M059J (cell line): ENCODE measurements around the gene MAP4K2. TPM values are rescaled to one million over a fixed set of nuclear protein-coding genes. Genes with fewer than 3 reads are reported as not detected.

Experiments
- DNase-seq: peaks from one replicate; pipeline ENCODE4 v3.0.0-alpha.2; 2012; ENCODE audit warnings: low read depth
- total RNA-seq: library from RNA; depleted of rRNA; stranded (reverse); fragments of >200 nt; shearing (Covaris generic); gene quantifications from 2 replicates; pipeline ENCODE4 v1.2.3, GENCODE V29; 2014; rRNA removed

Gene MAP4K2
- total RNA-seq, 1 experiment from 2014 or later, result 23.3 TPM

DNA sequence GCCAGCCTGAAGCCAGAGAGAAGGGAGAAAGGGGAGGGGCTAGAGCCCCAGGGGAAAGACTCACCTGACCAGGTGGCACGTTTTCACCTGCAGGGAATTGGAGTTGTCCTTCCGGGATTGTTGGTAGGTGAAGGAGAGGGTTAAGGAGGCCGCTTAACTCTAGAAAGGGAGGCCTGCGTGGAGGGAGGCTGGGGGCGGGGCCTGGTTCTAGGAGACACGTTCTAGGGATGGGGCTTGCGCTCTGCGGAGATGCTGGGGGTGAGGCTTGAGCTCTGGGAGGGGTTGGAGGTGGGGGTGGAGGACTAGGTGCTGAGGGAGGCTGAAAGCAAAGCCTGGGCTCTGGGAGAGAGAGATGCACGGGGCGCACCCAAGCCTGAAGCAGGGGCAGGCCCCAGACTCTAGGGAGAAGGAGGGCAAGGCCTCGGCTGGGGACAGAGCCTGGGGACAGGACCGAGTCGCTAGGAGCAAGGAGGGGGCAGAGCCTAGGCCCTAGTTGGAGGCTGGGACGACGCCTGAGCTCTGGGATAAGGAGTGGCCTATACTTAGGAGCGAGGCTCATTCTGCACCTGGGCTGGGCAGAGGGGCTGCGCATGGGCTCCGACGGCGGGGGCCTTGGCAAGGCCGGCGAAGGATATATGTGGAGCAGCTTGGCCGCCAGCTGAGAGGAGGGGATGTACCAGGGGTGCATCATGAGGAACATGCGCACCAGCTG, 61.5 kb downstream of the MAP4K2 start:
- no peak for DNase-seq

DNA sequence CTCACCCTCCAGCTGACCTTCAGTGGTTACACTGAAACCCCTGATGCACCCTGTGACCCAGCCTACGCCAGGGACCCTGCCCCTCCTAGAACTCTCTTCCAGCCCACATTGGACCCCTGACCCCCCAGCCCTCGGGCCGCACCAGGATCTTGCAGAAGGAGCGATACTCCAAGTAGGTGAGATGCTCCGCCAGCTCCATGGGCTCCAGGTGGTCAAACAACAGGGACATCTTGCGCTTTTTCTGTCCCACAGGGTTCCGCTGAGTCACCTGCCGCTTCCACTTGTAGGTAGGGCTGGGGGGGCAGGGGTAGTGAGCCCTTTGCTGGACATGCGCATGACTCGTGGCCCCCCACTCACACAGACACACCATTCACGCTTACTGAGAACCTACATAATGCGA, 63.1 kb downstream of the MAP4K2 start:
- DNase-seq, result no peak

DNA sequence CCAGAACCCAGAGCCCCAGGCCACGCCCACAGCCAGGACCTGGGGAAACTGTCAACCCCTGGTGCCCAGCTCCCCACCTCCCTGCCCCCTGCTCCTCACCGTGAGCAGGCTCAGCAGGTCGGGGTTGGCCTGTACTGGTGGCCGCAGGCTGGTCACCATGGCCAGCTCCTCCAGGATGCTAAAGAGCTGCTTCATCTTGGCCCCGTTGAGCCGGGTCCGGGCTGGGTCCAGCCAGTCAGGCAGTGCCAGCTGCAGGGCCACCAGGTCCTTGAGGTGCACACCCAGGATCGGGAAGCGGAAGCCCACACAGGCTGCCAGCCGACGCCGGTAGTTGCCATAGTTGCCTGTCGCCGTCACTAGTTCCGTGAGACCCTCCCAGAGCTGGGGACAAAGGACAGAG, 66.4 kb downstream of the MAP4K2 start:
- no peak for DNase-seq

DNA sequence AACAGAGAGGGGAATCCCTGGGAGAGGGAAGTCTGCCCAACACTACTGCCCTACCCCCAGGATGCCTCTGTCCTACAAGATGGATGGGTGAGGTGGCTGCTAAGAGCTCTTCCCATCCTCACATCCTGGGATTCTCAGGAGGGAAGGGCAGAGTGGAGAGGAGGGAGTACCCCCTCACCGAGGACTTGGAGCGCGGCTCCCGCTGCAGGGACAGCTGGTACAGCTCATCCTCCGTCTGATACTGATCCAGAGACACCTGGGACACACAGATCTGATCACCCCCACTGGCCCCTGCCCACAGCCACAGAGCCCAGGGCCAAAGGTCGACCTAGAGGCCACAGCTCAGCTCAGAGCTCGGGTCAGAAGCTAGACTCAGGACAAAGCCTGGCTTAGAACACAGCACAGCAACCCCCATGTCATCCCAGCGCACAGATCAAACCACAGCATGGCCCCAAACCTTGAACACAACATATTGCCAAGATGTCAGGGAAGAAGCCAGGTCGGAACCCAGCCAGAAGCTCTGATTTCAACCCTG, 67.2 kb downstream of the MAP4K2 start:
- no peak for DNase-seq

Other genes with a start within 250 kb of the MAP4K2 start
- not detected in 2 replicates for gene SLC22A11, start 247.3 kb downstream of the MAP4K2 start, total RNA-seq
- gene SLC22A12, start 212.0 kb downstream of the MAP4K2 start, total RNA-seq, result not detected in 2 replicates
- gene NRXN2, start 80.0 kb downstream of the MAP4K2 start, total RNA-seq, result 0.12 TPM in 1 of 2 replicates, not detected in the other
- 0.42 TPM in 1 of 2 replicates, not detected in the other for gene RASGRP2, start 59.1 kb downstream of the MAP4K2 start, total RNA-seq
- gene PYGM, start 43.2 kb downstream of the MAP4K2 start, total RNA-seq, result 0.05 and 0.10 TPM in 2 replicates
- gene SF1, start 24.7 kb downstream of the MAP4K2 start, total RNA-seq, result 83.7 and 138 TPM in 2 replicates
- 7.0 and 18.6 TPM in 2 replicates for gene MEN1, start 7.3 kb upstream of the MAP4K2 start, total RNA-seq
- gene CDC42BPG, start 41.4 kb upstream of the MAP4K2 start, total RNA-seq, result 0.02 and 0.54 TPM in 2 replicates
- 38.4 and 57.9 TPM in 2 replicates for gene EHD1, start 75.4 kb upstream of the MAP4K2 start, total RNA-seq
- gene ATG2A, start 114.0 kb upstream of the MAP4K2 start, total RNA-seq, result 12.6 and 16.0 TPM in 2 replicates
- gene PPP2R5B, start 121.5 kb upstream of the MAP4K2 start, total RNA-seq, result 21.5 and 39.7 TPM in 2 replicates
- not detected in 2 replicates for gene GPHA2, start 132.7 kb upstream of the MAP4K2 start, total RNA-seq
- not detected in 2 replicates for gene MAJIN, start 168.9 kb upstream of the MAP4K2 start, total RNA-seq
- gene BATF2, start 193.8 kb upstream of the MAP4K2 start, total RNA-seq, result 5.9 and 6.2 TPM in 2 replicates
- 137 and 169 TPM in 2 replicates for gene ARL2, start 210.9 kb upstream of the MAP4K2 start, total RNA-seq
- 17.8 and 18.3 TPM in 2 replicates for gene SNX15, start 224.2 kb upstream of the MAP4K2 start, total RNA-seq
- 11.8 and 20.0 TPM in 2 replicates for gene SAC3D1, start 238.0 kb upstream of the MAP4K2 start, total RNA-seq